OCI-M1 (cell line): ENCODE measurements around the gene VN1R5.
"Not testable (repeated sequence)": the region's sequence is repeated elsewhere in the genome, so short reads cannot be mapped to it uniquely, and the experiment has no call there.

Experiments used
- DNase-seq: peaks from one replicate; lab custom pipeline; 2025; lab: John Stamatoyannopoulos, UW

The VN1R5 gene

GRCh38 chr1:247255772-247256171 lies at the start of gene VN1R5:
Gene VN1R5, plus strand, starts transcription at chr1:247256072.
- not testable (repeated sequence) for DNase-seq

GRCh38 chr1:247209396-247209795 lies 46.5 kb upstream of the VN1R5 start:
- peak; percentile 73 for DNase-seq

DNA sequence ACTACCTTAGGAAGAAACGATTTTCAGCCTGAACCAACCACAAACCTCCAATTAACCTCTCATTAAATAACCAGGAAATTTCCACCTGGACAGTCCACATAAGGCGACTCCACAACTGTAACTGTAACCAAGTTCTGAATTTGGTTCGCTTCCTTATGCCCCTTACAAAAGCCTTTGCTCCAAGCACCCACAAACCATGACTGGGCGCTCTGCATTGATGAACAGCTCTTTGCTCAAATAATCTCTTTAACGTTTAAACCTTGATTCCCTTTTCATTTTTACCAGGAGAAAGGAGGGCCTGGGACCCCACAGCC lies 45.9 kb upstream of the VN1R5 start:
- no peak for DNase-seq

DNA sequence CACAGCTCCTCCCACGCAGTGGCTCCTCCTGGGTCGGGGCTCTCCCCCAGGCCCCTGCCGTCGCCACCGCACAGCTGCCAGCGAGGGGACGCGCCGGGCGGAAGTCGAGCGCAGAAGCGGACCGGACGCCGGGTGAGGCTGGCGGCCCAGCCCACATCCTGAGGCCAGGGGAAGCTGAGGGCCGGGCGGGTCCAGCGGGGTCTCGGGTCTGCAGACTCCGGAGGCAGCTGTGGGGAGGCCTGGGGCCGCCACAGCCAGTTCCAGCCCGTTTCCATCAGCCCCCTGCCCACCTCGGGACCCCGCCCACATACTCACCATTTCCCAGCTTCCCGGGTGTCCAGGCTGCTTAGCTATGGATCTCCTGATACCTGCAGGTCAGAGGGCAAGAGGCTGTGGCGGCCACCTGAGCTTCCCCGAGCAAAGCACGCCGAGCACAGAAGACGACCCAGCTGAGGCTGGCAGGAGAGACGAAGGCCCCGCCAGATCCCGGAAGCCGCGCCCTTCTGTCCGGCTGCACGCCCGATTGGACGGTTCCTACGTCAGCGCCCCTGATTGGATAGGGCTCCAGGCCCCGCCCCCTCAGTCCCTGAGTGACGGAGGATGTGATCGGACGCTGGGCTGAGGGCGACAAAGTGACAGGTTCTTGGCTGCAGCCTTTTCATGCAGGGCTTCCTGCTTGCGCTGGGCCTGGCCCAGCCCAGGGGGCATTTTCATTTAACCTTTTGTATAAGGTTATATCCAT lies 45.3 kb upstream of the VN1R5 start:
- peak; percentile 99 for DNase-seq

DNA sequence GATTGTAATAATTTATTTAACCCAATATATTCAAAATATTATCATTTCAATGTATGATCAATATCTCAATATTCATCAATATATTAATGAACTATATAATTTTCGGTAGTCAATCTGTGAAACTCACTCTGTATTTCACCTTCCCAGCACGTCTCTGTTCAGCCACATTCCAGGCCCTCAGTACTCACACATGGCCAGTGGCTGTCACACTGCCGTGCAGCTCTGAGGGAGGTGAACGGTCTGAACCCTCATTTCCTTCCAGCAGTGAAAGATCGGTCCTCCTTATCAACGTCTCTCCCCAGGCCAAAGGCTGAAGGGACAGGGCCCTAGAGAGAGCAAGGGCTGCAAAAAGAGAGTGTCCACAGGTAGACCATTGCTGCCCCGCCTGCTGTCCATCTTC lies 44.5 kb upstream of the VN1R5 start:
- DNase-seq = peak; percentile 42

GRCh38 chr1:247212012-247212411 lies 43.9 kb upstream of the VN1R5 start:
- DNase-seq = peak; percentile 48

GRCh38 chr1:247212627-247213617 lies 43.0 kb upstream of the VN1R5 start:
- DNase-seq = peak; percentile 54

- DNase-seq = no peak
Measured at GRCh38 chr1:247216261-247216660, 39.6 kb upstream of the VN1R5 start.

DNA sequence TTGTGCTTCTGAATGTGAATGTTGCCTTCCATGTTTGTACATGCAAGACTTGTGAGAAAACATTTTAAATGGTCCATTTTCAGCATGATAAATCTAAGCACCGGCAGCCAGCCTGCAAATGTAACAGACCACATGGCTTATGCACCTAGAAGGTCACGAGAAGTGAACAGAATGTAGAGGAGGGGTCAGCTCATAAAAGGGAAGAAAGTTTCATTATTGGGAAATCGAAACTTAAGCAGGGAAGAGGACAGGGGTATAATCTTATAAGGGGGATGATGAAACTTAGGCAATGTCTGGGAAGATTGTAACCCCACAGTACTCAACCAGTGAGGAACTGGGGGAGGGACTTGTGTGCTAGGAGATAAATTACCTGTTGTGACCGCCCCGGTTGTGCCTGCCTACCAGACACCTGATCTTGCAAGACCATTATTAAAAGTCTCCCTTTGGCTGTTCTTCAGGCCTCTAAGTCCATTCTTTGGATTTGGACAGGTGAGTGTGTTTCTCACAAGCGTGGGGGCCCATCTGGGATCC lies 37.7 kb upstream of the VN1R5 start:
- DNase-seq = peak; percentile 64

GRCh38 chr1:247220280-247220679 lies 35.6 kb upstream of the VN1R5 start:
- not testable (repeated sequence) for DNase-seq

GRCh38 chr1:247222840-247223239 lies 33.0 kb upstream of the VN1R5 start:
- DNase-seq = no peak

- DNase-seq = no peak
Measured at GRCh38 chr1:247224822-247225221, 31.1 kb upstream of the VN1R5 start.

GRCh38 chr1:247228133-247228532 lies 27.7 kb upstream of the VN1R5 start:
- DNase-seq = peak; percentile 88

- DNase-seq = no peak
Measured at GRCh38 chr1:247241691-247242090, 14.2 kb upstream of the VN1R5 start.

DNA sequence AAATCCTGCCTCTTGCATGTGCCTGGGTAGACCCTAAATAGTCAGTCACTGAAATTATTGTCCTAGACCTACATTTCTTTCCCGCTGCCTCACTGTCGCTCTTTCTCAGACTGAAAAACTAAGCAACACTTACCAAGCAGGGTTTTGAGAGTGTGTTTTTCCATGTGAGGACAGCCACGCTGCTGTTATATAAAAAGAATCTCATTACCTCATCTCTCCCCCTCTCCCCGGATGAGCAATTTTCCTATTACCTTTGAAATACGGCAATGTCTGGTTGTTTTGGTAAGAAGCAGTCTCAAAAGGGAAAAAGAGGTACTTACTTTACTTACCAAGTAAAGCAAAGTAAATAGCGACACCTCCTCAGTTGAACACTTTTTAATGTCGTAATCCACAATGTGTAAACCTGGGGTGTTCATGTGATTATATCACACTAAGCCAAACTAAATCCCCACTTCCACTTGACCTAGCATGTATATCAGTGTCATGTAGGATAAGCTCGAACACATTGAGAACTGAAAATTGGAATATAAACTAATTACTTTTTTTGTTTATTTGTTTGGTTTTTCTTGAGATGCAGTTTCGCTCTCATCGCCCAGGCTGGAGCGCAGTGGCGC lies 12.2 kb upstream of the VN1R5 start:
- DNase-seq = no peak

- no peak for DNase-seq
Measured at GRCh38 chr1:247246325-247247115, 9.4 kb upstream of the VN1R5 start.

GRCh38 chr1:247247568-247247967 lies 8.3 kb upstream of the VN1R5 start:
- DNase-seq = no peak

DNA sequence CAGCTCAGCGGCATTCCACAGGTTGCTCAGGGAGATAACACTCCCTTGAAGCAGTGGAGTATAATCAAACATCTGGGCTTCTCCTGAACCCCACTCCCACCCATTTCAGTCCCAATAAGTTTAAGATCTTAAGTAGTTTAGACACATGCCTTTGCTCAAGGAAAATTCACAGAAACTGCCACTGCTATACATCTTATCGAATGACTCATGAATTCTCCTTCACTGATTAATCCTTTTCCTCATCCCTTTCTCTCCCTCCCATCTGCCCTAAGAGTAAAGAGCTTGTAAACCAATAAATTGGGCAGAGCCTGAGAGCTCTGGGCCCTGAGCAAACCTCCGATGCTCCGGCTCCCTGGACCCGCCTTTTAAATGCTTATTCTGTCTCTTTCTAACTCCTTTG lies 10.2 kb downstream of the VN1R5 start:
- DNase-seq = no peak

GRCh38 chr1:247268390-247269045 lies 12.6 kb downstream of the VN1R5 start:
- DNase-seq = no peak

DNA sequence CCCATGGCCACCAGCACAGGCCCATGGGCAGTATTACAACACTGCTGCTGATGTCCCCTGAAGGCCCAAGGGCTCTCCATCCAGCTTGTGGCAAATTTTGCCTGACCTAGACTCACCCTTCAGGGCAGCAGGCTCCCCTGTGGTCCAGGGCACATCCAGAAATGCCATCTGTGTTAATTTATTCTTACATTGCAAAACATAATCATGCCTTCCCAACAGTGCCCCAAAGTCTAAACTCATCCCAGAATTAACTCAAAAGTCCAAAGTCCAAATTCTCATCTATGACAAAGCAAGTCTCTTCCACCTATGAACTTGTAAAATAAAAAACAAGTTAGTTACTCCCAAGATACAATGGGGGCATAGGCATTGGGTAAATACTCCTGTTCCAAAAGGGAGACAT lies 13.3 kb downstream of the VN1R5 start:
- no peak for DNase-seq

DNA sequence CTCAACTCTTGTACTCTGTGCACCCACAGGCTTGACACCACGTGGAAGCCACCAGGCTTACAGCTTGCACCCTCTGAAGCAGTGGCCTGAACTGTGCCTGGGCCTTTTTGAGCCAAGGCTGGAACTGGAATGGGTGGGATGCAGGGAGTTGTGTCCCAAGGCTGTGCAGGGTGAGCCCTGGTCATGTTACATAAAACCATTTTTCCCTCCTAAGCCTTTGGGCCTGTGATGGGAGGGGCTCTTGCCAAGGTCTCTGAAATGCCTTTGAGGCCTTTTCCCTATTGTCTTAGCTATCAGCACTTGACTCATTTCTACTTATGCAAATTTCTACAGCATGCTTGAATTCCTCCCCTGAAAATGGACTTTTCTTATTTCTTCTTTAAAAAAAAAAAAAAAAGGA lies 14.1 kb downstream of the VN1R5 start:
- no peak for DNase-seq
